Measurements from ENCODE around the gene MRPL49. TPM values are rescaled to one million over a fixed set of nuclear protein-coding genes. Genes with fewer than 3 reads are reported as not detected.

Gene MRPL49
- total and polyA plus RNA-seq, 2 experiments from 2014 or later: 27.7 to 61.9 TPM

GRCh38 chr11:65132988-65133700, 11.0 kb downstream of the MRPL49 start:
- H3F3A ChIP-seq (replicated peaks; ENCODE audit: low read depth): peaks cover 12% of the 10 kb centered on the region; the same call in 1 of the 2 replicates
- peak; percentile 82 for DNase-seq (ENCODE audit: low spot score)
- H2AFZ ChIP-seq: no peak overlapping the region

More at GRCh38 chr11:65132988-65133700, 11.0 kb downstream of the MRPL49 start:
- Histone ChIP-seq H3K79me2 (replicated peaks; ENCODE audit: insufficient read depth) (peaks cover 19% of the 10 kb centered on the region), H4K20me1 (replicated peaks; ENCODE audit: insufficient read depth) (no peaks in the 10 kb centered on the region), H3K4me2 (peak overlapping the region; percentile 99), H3K27me3 (ENCODE audit: insufficient read depth) (no peaks in the 10 kb centered on the region), H3K27ac (ENCODE audit: low read depth) (no peak overlapping the region), H3K4me1 (ENCODE audit: insufficient read depth) (peaks cover 20% of the 10 kb centered on the region; the same call in 1 of the 2 replicates), H3K4me3 (peak overlapping the region; percentile 67), H3K36me3 (ENCODE audit: insufficient read depth) (no peaks in the 10 kb centered on the region), H3K9me2 (ENCODE audit: insufficient read depth) (no peaks in the 10 kb centered on the region)
- H3K27ac Mint-ChIP-seq: peak overlapping the region; percentile 94
- ATAC-seq: peak; percentile 27
- peaks cover 21% of the 10 kb centered on the region for H3K36me3 Mint-ChIP-seq (ENCODE audit: low read depth)
- TF ChIP-seq ZNF331 (CRISPR knock-in tag; IDR thresholded peaks at IDR 0.05; ENCODE audit: low read depth) (no peak), POLR2AphosphoS5 (IDR thresholded peaks at IDR 0.05; ENCODE audit: low read depth) (no peak), REST (IDR thresholded peaks at IDR 0.05; ENCODE audit: unreplicated experiment) (no peak), EZH2 (IDR thresholded peaks at IDR 0.05; ENCODE audit: low read depth, unreplicated experiment) (no peak), ZNF114 (CRISPR knock-in tag; IDR thresholded peaks at IDR 0.05) (no peak), ETS1 (IDR thresholded peaks at IDR 0.05) (no peak), EZH2phosphoT487 (IDR thresholded peaks at IDR 0.05; ENCODE audit: unreplicated experiment) (no peak), CREB1 (CRISPR knock-in tag; IDR thresholded peaks at IDR 0.05; ENCODE audit: low read depth) (no peak), NANOG (IDR thresholded peaks at IDR 0.05; ENCODE audit: borderline replicate concordance) (no peak), CTCF (conservative IDR thresholded peaks at IDR 0.05; ENCODE audit: low read depth in 2 of 2) (no peak), JUNB (IDR thresholded peaks at IDR 0.05; ENCODE audit: unreplicated experiment) (no peak), STAT1 (IDR thresholded peaks at IDR 0.05; ENCODE audit: unreplicated experiment) (no peak)
- peaks cover 19% of the 10 kb centered on the region for H3K27me3 Mint-ChIP-seq (ENCODE audit: insufficient read depth, low read depth, poor library complexity)
- peaks cover 19% of the 10 kb centered on the region for H3K4me1 Mint-ChIP-seq
- peak overlapping the region; percentile 97 for H3K4me3 Mint-ChIP-seq
- no peaks in the 10 kb centered on the region for H3K9me3 Mint-ChIP-seq
